ENCODE measurements around the gene SMARCE1.

SMARCE1 gene

DNA sequence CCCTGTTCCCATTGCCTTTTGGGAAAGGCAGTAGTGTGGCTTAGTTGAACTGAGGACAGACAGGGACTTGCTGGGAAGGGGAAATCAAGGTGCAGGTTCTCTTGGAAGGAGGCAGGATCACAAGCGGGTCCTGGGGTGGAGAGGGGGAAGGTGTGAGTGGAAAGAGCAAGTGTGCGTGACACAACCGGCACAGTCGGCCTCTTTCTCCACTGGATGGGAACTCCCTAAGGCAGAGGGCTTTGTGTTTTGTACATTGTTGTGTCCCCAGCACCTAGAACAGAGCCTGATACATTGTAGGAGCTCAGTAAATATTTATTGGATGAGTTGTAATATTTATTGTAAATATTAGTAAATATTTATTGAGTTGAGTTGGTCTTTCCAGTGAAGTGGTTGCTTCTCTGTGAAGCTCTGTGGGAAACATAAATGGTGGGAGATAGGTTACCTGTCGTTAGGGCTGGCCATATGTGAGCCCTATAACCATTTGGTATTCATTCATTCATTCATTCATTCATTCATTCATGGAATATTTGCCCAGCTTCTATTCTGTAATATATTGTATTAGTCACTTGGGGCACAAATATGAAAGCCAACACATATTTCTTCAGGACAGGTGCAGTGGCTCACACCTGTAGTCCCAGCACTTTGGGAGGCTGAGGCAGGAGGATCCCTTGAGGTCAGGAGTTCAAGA, 34.0 kb downstream of the SMARCE1 start:
- peaks cover 48% of the 10 kb centered on the region for H3K27me3 Mint-ChIP-seq (ENCODE audit: low read depth)

DNA sequence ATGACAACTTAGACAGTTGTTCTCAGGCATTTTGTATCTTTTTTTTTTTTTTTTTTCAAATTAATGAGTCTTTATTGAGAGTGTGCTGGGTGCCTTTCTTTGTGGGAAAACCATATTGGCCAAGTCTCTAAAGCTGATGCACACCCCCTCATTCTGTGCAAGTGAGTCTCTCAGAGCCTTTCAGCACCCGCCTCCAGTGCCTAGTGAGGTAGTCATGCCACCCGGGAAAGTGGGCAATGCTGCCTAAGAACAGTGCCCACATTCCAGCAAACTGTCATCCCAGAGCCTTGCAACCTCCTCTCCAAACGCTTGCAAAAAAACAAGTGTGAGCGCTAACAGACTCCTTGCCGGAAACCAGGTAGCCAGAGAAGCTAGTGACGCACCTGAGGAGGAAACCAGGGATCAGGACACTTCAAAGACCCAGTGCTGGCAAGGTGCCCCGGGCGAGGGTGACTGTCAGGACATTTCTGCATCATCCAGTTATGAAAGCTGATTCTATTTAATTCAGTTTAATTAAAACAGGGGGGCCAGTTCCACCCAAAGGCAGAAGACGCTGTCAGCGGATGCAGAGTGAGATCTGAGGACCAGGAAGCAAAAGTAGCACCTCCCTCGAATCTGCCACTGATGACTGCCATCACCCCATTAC, 34.9 kb downstream of the SMARCE1 start:
- Mint-ChIP-seq H3K9me3 (no peaks in the 10 kb centered on the region), H3K4me3 (no peak overlapping the region), H3K36me3 (ENCODE audit: low read depth) (no peaks in the 10 kb centered on the region), H3K27me3 (ENCODE audit: low read depth) (peaks cover 46% of the 10 kb centered on the region), H3K4me1 (no peaks in the 10 kb centered on the region), H3K27ac (no peak overlapping the region)
- TF ChIP-seq CTCF (IDR thresholded peaks at IDR 0.05; ENCODE audit: unreplicated experiment in 3 of 3): no peak

More for the DNA sequence above, 34.0 kb downstream of the SMARCE1 start:
- TF ChIP-seq CTCF (IDR thresholded peaks at IDR 0.05; ENCODE audit: unreplicated experiment in 3 of 3): no peak
- Mint-ChIP-seq H3K36me3 (ENCODE audit: low read depth) (no peaks in the 10 kb centered on the region), H3K27ac (no peak overlapping the region), H3K4me3 (no peak overlapping the region), H3K4me1 (no peaks in the 10 kb centered on the region), H3K9me3 (no peaks in the 10 kb centered on the region)

- no peaks in the 10 kb centered on the region for H3K36me3 Mint-ChIP-seq (ENCODE audit: low read depth)
- no peak overlapping the region for H3K27ac Mint-ChIP-seq
- H3K27me3 Mint-ChIP-seq (ENCODE audit: low read depth): peaks cover 42% of the 10 kb centered on the region
- H3K4me1 Mint-ChIP-seq: no peaks in the 10 kb centered on the region
- no peak for TF ChIP-seq CTCF (IDR thresholded peaks at IDR 0.05; ENCODE audit: unreplicated experiment in 3 of 3)
- H3K4me3 Mint-ChIP-seq: no peak overlapping the region
- no peaks in the 10 kb centered on the region for H3K9me3 Mint-ChIP-seq
These were observed 35.7 kb downstream of the SMARCE1 start for GRCh38 chr17:40611840-40612474.

GRCh38 chr17:40610359-40610758, 37.3 kb downstream of the SMARCE1 start:
- H3K27ac Mint-ChIP-seq: no peak overlapping the region
- H3K27me3 Mint-ChIP-seq (ENCODE audit: low read depth): peaks cover 40% of the 10 kb centered on the region
- H3K36me3 Mint-ChIP-seq (ENCODE audit: low read depth): no peaks in the 10 kb centered on the region
- H3K4me3 Mint-ChIP-seq: no peak overlapping the region
- no peaks in the 10 kb centered on the region for H3K9me3 Mint-ChIP-seq
- no peak for TF ChIP-seq CTCF (IDR thresholded peaks at IDR 0.05; ENCODE audit: unreplicated experiment in 3 of 3)
- H3K4me1 Mint-ChIP-seq: no peaks in the 10 kb centered on the region

DNA sequence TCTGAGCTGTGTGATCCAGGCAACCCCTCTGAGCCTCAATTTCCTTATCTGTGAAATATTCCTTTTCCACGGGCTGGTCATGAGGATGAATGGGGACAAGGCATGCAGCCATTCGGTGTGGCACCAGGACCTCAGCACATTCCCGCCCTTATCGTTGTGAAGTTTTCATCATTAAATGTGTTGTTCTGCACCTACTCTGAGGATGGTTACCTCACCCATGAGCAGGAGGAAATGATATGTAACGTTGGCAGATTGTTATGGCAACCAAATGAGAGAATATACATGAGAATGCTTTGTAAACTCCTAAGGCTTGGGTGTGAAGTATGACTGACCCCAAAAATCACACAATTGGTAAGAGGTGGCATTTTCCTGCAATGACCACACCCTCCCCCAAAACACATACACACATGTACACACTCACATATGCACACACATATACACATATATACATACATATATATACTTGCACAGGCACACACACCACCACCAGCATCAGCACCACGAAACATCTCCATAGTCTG, 39.5 kb downstream of the SMARCE1 start:
- Mint-ChIP-seq H3K27ac (no peak overlapping the region), H3K36me3 (ENCODE audit: low read depth) (no peaks in the 10 kb centered on the region), H3K27me3 (ENCODE audit: low read depth) (peaks cover 27% of the 10 kb centered on the region)

More for the DNA sequence above, 39.5 kb downstream of the SMARCE1 start:
- Mint-ChIP-seq H3K9me3 (no peaks in the 10 kb centered on the region), H3K4me1 (no peaks in the 10 kb centered on the region), H3K4me3 (no peak overlapping the region)
- TF ChIP-seq CTCF (IDR thresholded peaks at IDR 0.05; ENCODE audit: unreplicated experiment in 3 of 3): no peak

Measured in nephron (organoid).